Endothelial cell (in vitro differentiated cells): ENCODE results near the gene SEMA6A. TPM values are rescaled to one million over a fixed set of nuclear protein-coding genes. Genes with fewer than 3 reads are reported as not detected.

Experiments used
- DNase-seq: peaks from one replicate; pipeline ENCODE4 v3.0.0; 2021; ENCODE audit warnings: low spot score
- H3K27ac Mint-ChIP-seq: one replicate; pipeline ENCODE4 v1.8.0; 2021; ENCODE audit warnings: mixed read lengths, inconsistent platforms; ENCODE audit not compliant: unreplicated experiment
- H3K27me3 Mint-ChIP-seq: one replicate; pipeline ENCODE4 v1.8.0; 2021; ENCODE audit warnings: mild to moderate bottlenecking, moderate library complexity, mixed read lengths, inconsistent platforms; ENCODE audit not compliant: unreplicated experiment
- H3K36me3 Mint-ChIP-seq: one replicate; pipeline ENCODE4 v1.8.0; 2021; ENCODE audit warnings: mild to moderate bottlenecking, low read depth, mixed read lengths, inconsistent platforms; ENCODE audit not compliant: unreplicated experiment
- H3K4me1 Mint-ChIP-seq: one replicate; pipeline ENCODE4 v1.8.0; 2021; ENCODE audit warnings: mild to moderate bottlenecking, mixed read lengths, inconsistent platforms; ENCODE audit not compliant: unreplicated experiment
- H3K4me3 Mint-ChIP-seq: one replicate; pipeline ENCODE4 v1.8.0; 2021; ENCODE audit warnings: mild to moderate bottlenecking, mixed read lengths, inconsistent platforms; ENCODE audit not compliant: unreplicated experiment
- H3K9me3 Mint-ChIP-seq: one replicate; pipeline ENCODE4 v1.8.0; 2021; ENCODE audit warnings: mixed read lengths, inconsistent platforms; ENCODE audit not compliant: unreplicated experiment
- CTCF ChIP-seq: fragments of 200-600 bp; sonication (generic); IDR thresholded peaks from one replicate; pipeline ENCODE4 v1.5.0; 2021; ENCODE audit warnings: antibody characterized with exemption; ENCODE audit not compliant: unreplicated experiment
- total RNA-seq: library from RNA; stranded (reverse); fragmentation: NEBNext Ultra II Directional; extraction: Animal tissue kit (Norgen Biotek cat#: 25700); gene quantifications from one replicate; pipeline ENCODE4 v1.2.1, GENCODE V29; 2021; ENCODE audit not compliant: unreplicated experiment

SEMA6A gene
- total RNA-seq, 1 donor from 2014 or later: 180 TPM

- Mint-ChIP-seq H3K27ac (no peak overlapping the region), H3K27me3 (peaks cover 6% of the 10 kb centered on the region), H3K9me3 (no peaks in the 10 kb centered on the region), H3K4me3 (no peak overlapping the region), H3K36me3 (peaks cover 34% of the 10 kb centered on the region), H3K4me1 (peaks cover 57% of the 10 kb centered on the region)
- DNase-seq: no peak
- no peak for TF ChIP-seq CTCF
These were observed 131.6 kb downstream of the SEMA6A start for GRCh38 chr5:116442931-116443551.

GRCh38 chr5:116442095-116442534 is 132.5 kb downstream of the SEMA6A start:
- DNase-seq: no peak
- Mint-ChIP-seq H3K4me3 (no peak overlapping the region), H3K9me3 (no peaks in the 10 kb centered on the region), H3K27me3 (peaks cover 6% of the 10 kb centered on the region), H3K27ac (no peak overlapping the region), H3K36me3 (peaks cover 30% of the 10 kb centered on the region), H3K4me1 (peaks cover 57% of the 10 kb centered on the region)
- no peak for TF ChIP-seq CTCF

- no peak for DNase-seq
- H3K4me3 Mint-ChIP-seq: no peak overlapping the region
- peaks cover 6% of the 10 kb centered on the region for H3K27me3 Mint-ChIP-seq
- H3K9me3 Mint-ChIP-seq: no peaks in the 10 kb centered on the region
- no peak overlapping the region for H3K27ac Mint-ChIP-seq
- peaks cover 58% of the 10 kb centered on the region for H3K4me1 Mint-ChIP-seq
- peaks cover 27% of the 10 kb centered on the region for H3K36me3 Mint-ChIP-seq
- TF ChIP-seq CTCF: no peak
These were observed 133.4 kb downstream of the SEMA6A start for GRCh38 chr5:116441223-116441622.

DNA sequence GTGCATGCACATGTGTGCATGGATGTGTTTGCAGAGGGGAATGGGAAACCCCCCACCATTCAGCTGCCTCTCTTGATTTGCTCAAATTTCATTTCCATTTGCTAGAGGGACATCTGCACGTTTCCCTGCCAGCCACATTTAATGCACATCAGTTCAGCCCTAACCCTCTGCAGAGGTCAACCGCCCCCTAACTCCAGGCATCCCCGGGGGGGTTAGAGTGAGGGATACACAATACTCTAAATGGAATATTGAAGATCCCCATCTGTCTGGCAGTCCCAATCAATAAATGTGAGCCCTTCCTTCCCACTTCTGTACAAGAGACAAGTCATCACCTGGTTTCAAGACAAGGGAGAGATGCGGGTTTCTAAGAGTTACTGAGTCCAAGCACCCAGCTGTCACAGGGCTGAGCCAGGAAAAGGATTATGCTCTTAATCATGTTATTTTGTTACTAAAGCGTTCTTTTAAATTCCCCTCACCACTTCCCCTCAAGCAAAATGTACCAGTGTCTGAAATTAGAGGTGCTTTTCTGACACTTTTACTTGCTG is 134.1 kb downstream of the SEMA6A start:
- TF ChIP-seq CTCF: no peak
- H3K27ac Mint-ChIP-seq: no peak overlapping the region
- no peak overlapping the region for H3K4me3 Mint-ChIP-seq
- DNase-seq: no peak
- peaks cover 6% of the 10 kb centered on the region for H3K27me3 Mint-ChIP-seq
- no peaks in the 10 kb centered on the region for H3K9me3 Mint-ChIP-seq
- H3K36me3 Mint-ChIP-seq: peaks cover 20% of the 10 kb centered on the region
- peaks cover 55% of the 10 kb centered on the region for H3K4me1 Mint-ChIP-seq

DNA sequence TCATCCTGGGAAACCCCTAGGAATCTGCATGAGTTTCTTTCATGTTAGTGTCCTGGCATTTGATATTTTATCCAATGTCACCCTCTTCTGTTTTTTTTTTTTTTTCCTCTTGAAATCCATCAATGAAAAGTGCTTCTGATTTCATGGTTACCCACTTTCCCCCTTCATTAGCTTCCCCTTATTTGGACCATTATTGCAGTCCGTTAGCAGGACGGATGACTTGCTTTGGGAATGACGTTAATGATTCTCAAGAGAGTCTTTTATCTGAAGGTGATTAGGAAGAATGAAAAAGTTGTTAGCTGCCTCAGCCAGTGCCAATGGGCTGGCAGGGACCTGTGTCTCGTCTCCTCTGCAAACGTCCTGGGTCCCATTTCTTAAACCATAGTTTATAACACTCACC is 134.7 kb downstream of the SEMA6A start:
- H3K9me3 Mint-ChIP-seq: no peaks in the 10 kb centered on the region
- H3K4me3 Mint-ChIP-seq: no peak overlapping the region
- H3K4me1 Mint-ChIP-seq: peaks cover 48% of the 10 kb centered on the region
- H3K27ac Mint-ChIP-seq: no peak overlapping the region
- peaks cover 15% of the 10 kb centered on the region for H3K36me3 Mint-ChIP-seq
- no peak for TF ChIP-seq CTCF
- no peak for DNase-seq
- peaks cover 6% of the 10 kb centered on the region for H3K27me3 Mint-ChIP-seq
